Transverse colon (tissue), 4 donors: Measurements from ENCODE around the gene FAM43A. TPM values are rescaled to one million over a fixed set of nuclear protein-coding genes. Genes with fewer than 3 reads are reported as not detected.
A peak's percentile ranks its signal among the peaks of the same experiment; 100 is the strongest.

Experiments
- DNase-seq: peaks from one replicate; pipeline ENCODE4 v3.0.0-alpha.2; 2019
- H3K27ac ChIP-seq, 4 donors: fragments of 200-600 bp; sonication (generic); 2 replicates each; pipeline ENCODE4 v1.5.1; 2016 to 2018; ENCODE audit warnings: inconsistent platforms in 4 of 4
- H3K27me3 ChIP-seq: fragments of 200-600 bp; sonication (generic); 2 replicates; pipeline ENCODE4 v1.5.1; 2017; ENCODE audit warnings: inconsistent platforms
- H3K36me3 ChIP-seq, 4 donors: fragments of 200-600 bp; sonication (generic); 2 replicates each; pipeline ENCODE4 v1.5.1; 2017 to 2019; ENCODE audit warnings: inconsistent platforms in 4 of 4
- H3K4me1 ChIP-seq, 4 donors: fragments of 200-600 bp; sonication (generic); 2 replicates each; pipeline ENCODE4 v1.5.1; 2017 to 2020; ENCODE audit warnings: inconsistent platforms in 4 of 4
- H3K4me3 ChIP-seq, 4 donors: fragments of 200-600 bp; sonication (generic); 1 replicate in 1 of 4; 2 replicates in 3 of 4; pipeline versions ENCODE4 v1.5.1 to v1.6.1; 2017 to 2019; ENCODE audit warnings: inconsistent platforms in 4 of 4
- H3K9me3 ChIP-seq, 2 donors: fragments of 200-600 bp; sonication (generic); 2 replicates each; pipeline ENCODE4 v1.5.1; 2017 to 2019; ENCODE audit warnings: inconsistent platforms in 2 of 2
- EP300 ChIP-seq: sonication (generic); formaldehyde crosslinking; IDR thresholded peaks from one replicate; pipeline ENCODE4 v1.6.1; 2017; ENCODE audit warnings: antibody characterized with exemption, low read depth
- POLR2A ChIP-seq: fragments of 450-650 bp; IDR thresholded peaks from one replicate; pipeline ENCODE4 v1.6.1; 2016; ENCODE audit warnings: antibody characterized with exemption, mild to moderate bottlenecking, moderate library complexity
- POLR2AphosphoS5 ChIP-seq, 3 donors: sonication (generic); formaldehyde crosslinking; IDR thresholded peaks; one replicate each; pipeline ENCODE4 v1.6.1; 2016; ENCODE audit warnings: antibody characterized with exemption in 3 of 3
- WGBS, 2 donors: methylation state at CpG; one replicate each; pipeline ENCODE4 v1.1.5; 2018; ENCODE audit warnings: low coverage in 1 of 2; 5-methylcytosine and 5-hydroxymethylcytosine counted together
- in situ Hi-C, 4 donors: fragments of 200-750 bp; cut with MboI; loops; one replicate each; pipeline versions ENCODE4 v1.15.0 to v1.15.1; 2017; ENCODE audit warnings: low sequenced_read_pairs in 3 of 4, low pct_ligation_motif_present in 1 of 4, low pct_unique_long_range_greater_than_20kb in 1 of 4
- intact Hi-C: fragments of 100-400 bp; cut with DNase I; formaldehyde crosslinking; loops from one replicate; pipeline ENCODE4 v1.15.1; 2023; ENCODE audit warnings: low total_unique reads
- total RNA-seq, 4 donors: library from RNA; depleted of rRNA; stranded (reverse); fragments of >200 nt; gene quantifications; one replicate each; pipeline ENCODE4 v1.1.0, GENCODE V29; 2016
- TF ChIP-seq, protein P1 (sequence below), 5 experiments: fragments of 200-600 bp in 3 of 5; fragments of 450-650 bp in 2 of 5; sonication (generic) in 3 of 5; IDR thresholded peaks; 1 replicate in 2 of 5; 2 replicates in 3 of 5; pipeline ENCODE4 v1.5.1; 2016 to 2017; ENCODE audit warnings: antibody characterized with exemption in 5 of 5, inconsistent platforms in 3 of 5, mild to moderate bottlenecking in 2 of 5, moderate library complexity in 1 of 5

Gene FAM43A
- total RNA-seq, 4 donors from 2014 or later = 31.2 to 111 (median 95.9) TPM

DNA sequence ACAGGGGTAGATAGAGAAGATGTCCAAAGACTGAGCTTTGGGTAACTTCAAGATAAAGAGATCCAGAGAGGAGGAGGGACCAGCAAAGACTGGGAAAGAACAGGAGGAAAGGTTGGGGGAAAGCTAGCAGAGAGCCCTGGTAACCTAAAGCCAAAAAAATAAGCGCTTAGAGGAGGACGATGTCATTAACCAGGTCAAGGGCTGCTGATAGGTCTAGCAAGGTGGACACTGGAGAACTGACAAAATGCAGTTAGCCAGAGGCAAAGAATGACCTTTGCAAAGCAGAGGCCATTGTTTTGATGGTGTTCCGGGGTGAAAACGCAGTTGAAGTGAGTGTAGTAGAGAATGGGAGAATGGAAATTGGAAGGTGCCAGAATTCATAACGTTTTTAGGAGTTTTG lies 39.7 kb downstream of the FAM43A start:
- no peak for DNase-seq
- H3K27me3 ChIP-seq = no peaks in the 10 kb centered on the region
- no peak overlapping the region for H3K27ac ChIP-seq
- WGBS, 2 donors = 68 to 79% methylated on average over 5 of the region's 5 CpGs
- no peak overlapping the region for H3K4me3 ChIP-seq
- TF ChIP-seq EP300 = no peak
- intact Hi-C loops (no loop called here), in situ Hi-C loops (no loop called here)
- no peaks in the 10 kb centered on the region for H3K9me3 ChIP-seq
- H3K36me3 ChIP-seq = no peaks in the 10 kb centered on the region
- peaks cover 0 to 16% (median 11%) of the 10 kb centered on the region in 4 donors for H3K4me1 ChIP-seq

DNA sequence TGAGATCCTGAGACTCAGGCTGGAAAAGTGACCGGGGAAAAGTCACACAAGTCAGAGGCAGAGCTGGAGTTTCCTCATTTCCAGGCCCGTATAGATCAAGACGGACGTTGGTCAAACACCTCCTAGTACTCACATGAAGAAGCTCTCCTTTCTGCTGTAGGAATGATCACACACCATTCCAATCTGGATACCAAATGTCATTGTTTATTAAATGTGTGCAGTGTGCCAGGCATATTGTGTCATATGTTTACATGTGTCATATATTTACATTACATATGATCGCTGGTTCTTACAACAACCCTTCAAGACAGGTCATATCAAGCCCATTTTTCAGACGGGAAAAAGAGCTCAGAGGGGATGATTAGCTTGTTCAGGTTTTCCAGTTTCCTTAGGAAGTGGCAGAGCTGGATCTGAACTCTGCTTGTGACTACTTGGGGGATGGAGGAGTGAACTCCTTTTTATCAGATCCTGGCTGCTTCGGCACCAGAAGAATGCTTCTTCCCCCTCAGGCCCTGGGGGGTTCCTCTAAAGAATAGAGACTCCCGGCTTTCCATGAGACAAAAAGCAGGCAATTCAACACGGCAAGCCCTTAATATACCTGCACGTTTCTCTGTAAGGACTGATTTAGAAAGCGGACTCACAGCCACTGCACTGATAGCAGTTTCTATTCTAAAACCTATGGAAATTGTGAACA lies 41.9 kb downstream of the FAM43A start:
- Histone ChIP-seq H3K4me3 (no peak overlapping the region), H3K36me3 (no peaks in the 10 kb centered on the region), H3K27me3 (no peaks in the 10 kb centered on the region), H3K9me3 (no peaks in the 10 kb centered on the region), H3K27ac (no peak overlapping the region), H3K4me1 (peaks cover 0 to 11% (median 5%) of the 10 kb centered on the region in 4 donors)
- no peak for DNase-seq
- WGBS, 2 donors = 71 to 100% methylated on average over 1 to 11 of the region's 11 CpGs
- TF ChIP-seq POLR2AphosphoS5 (IDR thresholded peaks at IDR 0.05) = no peak
- TF ChIP-seq, protein P1, sequence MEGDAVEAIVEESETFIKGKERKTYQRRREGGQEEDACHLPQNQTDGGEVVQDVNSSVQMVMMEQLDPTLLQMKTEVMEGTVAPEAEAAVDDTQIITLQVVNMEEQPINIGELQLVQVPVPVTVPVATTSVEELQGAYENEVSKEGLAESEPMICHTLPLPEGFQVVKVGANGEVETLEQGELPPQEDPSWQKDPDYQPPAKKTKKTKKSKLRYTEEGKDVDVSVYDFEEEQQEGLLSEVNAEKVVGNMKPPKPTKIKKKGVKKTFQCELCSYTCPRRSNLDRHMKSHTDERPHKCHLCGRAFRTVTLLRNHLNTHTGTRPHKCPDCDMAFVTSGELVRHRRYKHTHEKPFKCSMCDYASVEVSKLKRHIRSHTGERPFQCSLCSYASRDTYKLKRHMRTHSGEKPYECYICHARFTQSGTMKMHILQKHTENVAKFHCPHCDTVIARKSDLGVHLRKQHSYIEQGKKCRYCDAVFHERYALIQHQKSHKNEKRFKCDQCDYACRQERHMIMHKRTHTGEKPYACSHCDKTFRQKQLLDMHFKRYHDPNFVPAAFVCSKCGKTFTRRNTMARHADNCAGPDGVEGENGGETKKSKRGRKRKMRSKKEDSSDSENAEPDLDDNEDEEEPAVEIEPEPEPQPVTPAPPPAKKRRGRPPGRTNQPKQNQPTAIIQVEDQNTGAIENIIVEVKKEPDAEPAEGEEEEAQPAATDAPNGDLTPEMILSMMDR (IDR thresholded peaks at IDR 0.05) = no peak
- TF ChIP-seq EP300 = no peak
- TF ChIP-seq POLR2A = no peak
- in situ Hi-C loops (no loop called here), intact Hi-C loops (no loop called here)

- Histone ChIP-seq H3K4me1 (peaks cover 0 to 3% (median 1%) of the 10 kb centered on the region in 4 donors), H3K27ac (no peak overlapping the region), H3K4me3 (no peak overlapping the region), H3K9me3 (no peaks in the 10 kb centered on the region), H3K36me3 (no peaks in the 10 kb centered on the region), H3K27me3 (no peaks in the 10 kb centered on the region)
- in situ Hi-C loops (no loop called here), intact Hi-C loops (no loop called here)
- WGBS, 2 donors = 92% methylated on average over 2 of the region's 2 CpGs; no CpG with 5 or more reads in 1 of the 2 donors
- no peak for DNase-seq
- TF ChIP-seq, protein P1 (IDR thresholded peaks at IDR 0.05) = no peak
- TF ChIP-seq EP300 (no peak), POLR2AphosphoS5 (IDR thresholded peaks at IDR 0.05) (no peak), POLR2A (no peak)
These were observed 43.3 kb downstream of the FAM43A start for GRCh38 chr3:194728986-194729385.

- peaks cover 0 to 8% of the 10 kb centered on the region in 2 donors for H3K9me3 ChIP-seq
- TF ChIP-seq POLR2A (peak; percentile 63), EP300 (no peak), POLR2AphosphoS5 (IDR thresholded peaks at IDR 0.05) (peak in 2 of 3 donors; percentile 42 to 69)
- TF ChIP-seq, protein P1 (IDR thresholded peaks at IDR 0.05) = no peak
- in situ Hi-C loops (no loop called here), intact Hi-C loops (no loop called here)
- peak; percentile 63 for DNase-seq
- no peaks in the 10 kb centered on the region for H3K27me3 ChIP-seq
- WGBS, 2 donors = 27 to 33% methylated on average over 3 to 10 of the region's 10 CpGs
- no peaks in the 10 kb centered on the region for H3K36me3 ChIP-seq
- H3K4me1 ChIP-seq = peaks cover 0 to 3% (median 0%) of the 10 kb centered on the region in 4 donors
- no peak overlapping the region for H3K4me3 ChIP-seq
- no peak overlapping the region for H3K27ac ChIP-seq
These were observed 44.7 kb downstream of the FAM43A start for GRCh38 chr3:194730365-194730764.
